Inflammatory macrophage (primary cell): Measurements from ENCODE around the gene NR1H2.
"Not testable (repeated sequence)": the region's sequence is repeated elsewhere in the genome, so short reads cannot be mapped to it uniquely, and the experiment has no call there.

Experiments used
- DNase-seq, 2 donors: peaks; one replicate each; pipeline ENCODE4 v3.0.0-alpha.2; 2020 to 2022
- total RNA-seq, 18 experiments: gene quantifications; one replicate each; lab custom pipeline; 2026; ENCODE audit warnings: mixed read lengths in 6 of 18, inconsistent platforms in 2 of 18; lab: John Stamatoyannopoulos, UW

Gene NR1H2
- 36.3 to 90.6 (median 62.4) reads per million in 18 experiments for total RNA-seq

DNA sequence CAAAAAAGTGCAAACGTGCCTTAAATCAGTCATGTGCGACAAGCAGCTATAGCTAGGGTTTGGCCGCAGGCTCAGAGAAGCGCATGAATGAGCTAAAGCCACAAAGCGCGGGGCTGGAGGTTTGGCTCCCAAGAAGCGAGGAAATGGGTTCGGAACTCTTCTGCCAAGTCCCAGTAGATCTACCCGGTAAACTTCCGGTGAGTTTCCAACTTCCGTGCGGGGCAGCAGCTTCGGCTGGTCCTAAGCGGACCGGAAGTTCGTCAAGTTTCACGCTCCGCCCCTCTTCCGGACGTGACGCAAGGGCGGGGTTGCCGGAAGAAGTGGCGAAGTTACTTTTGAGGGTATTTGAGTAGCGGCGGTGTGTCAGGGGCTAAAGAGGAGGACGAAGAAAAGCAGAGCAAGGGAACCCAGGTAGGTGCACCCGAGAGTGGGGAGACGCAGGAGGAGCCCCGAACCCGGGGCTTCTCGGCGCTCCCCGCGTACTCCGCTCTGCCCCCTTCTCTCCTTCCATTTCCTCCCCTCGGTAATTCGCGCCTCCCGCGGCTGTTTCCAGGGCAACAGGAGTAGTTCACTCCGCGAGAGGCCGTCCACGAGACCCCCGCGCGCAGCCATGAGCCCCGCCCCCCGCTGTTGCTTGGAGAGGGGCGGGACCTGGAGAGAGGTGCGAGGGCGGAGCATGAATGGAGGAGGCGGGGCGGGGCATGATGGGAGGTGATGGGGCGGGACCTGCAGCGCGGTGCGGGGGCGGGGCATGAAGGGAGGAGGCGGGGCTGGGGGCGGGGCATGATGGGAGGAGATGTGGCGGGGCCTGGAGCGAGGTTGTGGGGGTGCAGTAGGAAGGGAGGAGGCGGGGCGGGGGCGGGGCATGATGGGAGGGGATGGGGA is at the start of gene NR1H2:
Gene NR1H2 (plus strand): TSS at position 292 of the 885 bp plus-strand sequence. CDS start 1,149 bp downstream, outside the sequence.
- DNase-seq = peak; percentile 98 to 99

GRCh38 chr19:50327013-50327412 is 49.2 kb upstream of the NR1H2 start:
- no peak for DNase-seq

- DNase-seq = no peak
These were observed 48.6 kb upstream of the NR1H2 start for GRCh38 chr19:50327461-50328223.

GRCh38 chr19:50328224-50328872 is 47.9 kb upstream of the NR1H2 start:
- peak; percentile 60 to 83 for DNase-seq

DNA sequence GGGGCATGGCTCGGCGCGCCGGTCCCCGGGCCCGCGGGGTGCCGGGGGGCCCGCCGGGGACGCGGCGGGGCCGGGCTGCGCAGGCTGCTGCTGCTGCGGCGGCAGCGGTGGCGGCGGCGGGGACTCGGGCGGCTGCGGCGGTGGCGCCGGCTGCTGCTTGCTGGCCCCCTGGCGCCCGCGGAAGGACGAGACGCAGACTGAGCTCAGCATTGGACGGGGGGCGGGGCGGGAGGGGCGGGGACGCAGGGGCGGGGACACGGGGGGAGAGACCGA is 47.4 kb upstream of the NR1H2 start:
- no peak for DNase-seq

GRCh38 chr19:50329146-50329925 is 46.9 kb upstream of the NR1H2 start, which contains the start of gene KCNC3:
Gene KCNC3 (minus strand): TSS chr19:50329377. CDS start chr19:50329082, 295 bp downstream.
- peak; percentile 99 for DNase-seq

DNA sequence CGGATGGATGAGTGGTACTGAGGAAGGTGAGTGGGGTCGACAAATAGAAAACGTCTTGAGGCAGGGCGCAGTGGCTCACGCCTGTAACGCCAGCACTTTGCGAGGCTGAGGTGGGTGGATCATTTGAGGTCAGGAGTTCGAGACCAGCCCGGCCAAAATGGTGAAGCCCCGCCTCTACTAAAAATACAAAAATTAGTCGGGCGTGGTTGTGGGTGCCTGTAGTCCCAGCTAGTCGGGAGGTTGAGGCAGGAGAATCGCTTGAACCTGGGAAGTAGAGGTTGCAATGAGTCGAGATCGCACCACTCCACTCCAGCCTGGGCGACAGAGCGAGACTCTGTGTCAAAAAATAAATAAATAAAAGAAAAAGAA is 46.3 kb upstream of the NR1H2 start:
- DNase-seq = not testable (repeated sequence)

DNA sequence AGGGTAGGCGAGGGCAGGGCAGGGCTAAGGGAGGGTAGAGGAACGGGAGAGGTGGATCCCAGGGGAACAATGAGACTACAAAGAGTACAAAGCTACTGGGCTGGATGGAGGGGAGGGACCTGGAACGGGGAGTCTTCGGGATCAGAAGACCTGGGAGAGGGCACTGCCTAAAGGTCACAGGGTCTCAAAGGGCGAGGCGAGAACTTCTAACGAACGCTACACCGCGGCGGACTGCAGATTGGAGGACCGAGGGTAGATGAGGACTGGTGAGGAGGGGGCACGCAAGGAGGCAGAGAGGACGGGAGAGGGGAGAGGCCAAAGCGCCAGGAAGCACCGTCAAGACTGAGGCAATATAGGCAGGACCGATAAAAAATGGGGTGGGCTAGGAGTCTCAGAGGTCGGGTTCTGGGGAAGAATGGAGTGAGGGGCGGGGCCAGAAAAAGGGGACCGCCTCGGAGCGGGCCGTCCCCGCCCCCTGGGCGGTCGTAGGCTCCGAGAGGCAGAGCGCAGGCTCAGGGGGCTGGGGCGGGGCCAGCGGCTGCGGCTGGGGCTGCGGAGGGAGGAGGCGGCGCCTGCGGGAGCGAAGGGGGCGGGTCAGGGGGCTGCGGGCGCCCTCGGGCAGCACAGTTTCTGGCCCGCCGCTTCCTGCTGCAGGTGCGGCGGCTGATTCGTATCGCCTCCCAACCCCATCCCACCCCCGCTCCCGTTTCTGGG is 45.7 kb upstream of the NR1H2 start:
- peak; percentile 85 to 88 for DNase-seq

GRCh38 chr19:50331221-50331993 is 44.9 kb upstream of the NR1H2 start:
- peak in 1 of 2 donors; percentile 21 for DNase-seq

- DNase-seq = no peak
These were observed 44.3 kb upstream of the NR1H2 start for GRCh38 chr19:50331994-50332243.

DNA sequence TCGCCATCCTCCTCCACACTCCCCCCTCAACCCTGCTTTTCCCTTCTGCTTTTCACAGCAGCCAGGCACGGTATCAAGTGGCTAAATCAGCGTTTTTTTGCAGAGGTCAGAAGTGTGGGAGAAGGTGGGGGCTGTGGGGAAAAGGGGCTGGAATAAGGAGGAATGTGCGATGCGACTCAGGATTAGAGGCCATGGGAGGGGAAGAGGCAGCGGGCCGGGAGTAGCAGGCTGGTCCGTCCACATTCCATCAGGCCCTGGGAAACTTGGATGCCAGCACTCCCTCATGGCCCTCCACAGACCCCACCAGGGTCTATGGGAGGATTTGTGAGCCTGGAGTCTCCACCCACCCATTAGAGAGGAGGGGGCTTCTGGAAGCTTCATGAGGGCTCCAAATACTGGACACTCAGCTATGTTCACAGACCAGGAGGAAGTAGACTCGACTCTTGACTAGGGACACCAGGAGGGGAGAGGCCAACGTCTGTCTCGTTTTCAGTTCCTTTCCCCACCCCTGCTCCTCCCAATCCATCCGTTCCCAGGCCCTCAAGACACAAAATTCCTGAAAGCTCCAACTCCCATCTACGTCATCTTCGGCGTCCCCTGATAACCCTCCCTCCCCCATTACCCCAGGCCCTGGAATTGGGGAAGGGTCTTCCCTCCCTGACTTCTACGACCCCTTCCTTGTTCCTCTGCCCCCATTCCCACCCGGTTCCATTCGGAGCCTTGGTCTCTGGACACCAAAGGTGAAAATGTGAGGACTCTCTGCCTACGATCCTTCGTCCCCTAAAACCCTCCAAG is 43.8 kb upstream of the NR1H2 start:
- peak; percentile 29 to 48 for DNase-seq

GRCh38 chr19:50333235-50333736 is 43.0 kb upstream of the NR1H2 start:
- DNase-seq = peak; percentile 95 to 98

DNA sequence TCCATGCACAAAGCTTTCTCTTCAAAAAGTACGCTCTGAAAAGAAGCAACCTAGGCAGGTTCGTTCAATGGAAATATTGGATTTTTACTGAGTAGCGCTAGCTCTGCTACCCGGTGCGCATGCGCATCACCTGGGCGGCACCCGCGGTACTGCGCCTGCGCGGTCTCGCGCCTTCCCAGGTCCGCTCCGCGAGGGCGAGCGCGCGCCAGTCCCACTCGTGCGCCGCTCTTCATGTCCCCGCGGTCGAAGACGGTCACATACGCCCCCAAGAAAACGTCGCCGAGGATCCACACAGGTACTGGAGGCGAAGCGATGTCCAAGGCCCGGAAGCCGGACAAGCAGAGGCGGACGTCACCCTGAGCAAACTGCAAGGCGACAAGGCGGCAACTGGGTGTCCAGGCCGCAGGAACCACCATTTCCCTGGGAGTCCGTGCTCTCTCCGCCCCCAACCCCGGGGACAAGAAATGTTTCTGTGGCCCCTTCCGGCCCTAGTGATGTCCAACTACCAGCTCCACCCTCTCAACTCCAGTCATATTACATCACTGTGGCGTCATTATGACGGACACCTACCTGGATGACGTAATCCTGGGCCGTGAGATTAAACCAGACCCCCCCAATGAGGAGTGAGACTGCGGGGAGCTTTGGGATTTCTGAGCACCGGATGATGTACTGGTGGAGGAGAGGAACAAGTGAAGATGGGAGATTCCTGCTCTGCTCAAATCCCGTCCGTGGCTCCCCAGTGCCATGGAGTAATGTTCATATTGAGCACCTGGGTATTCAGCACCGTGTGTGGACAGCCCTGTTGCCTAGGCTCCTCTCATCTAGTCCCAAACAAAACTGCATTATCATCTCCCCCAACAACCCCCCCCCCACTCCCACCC is 42.3 kb upstream of the NR1H2 start:
- peak in 1 of 2 donors; percentile 85 for DNase-seq

GRCh38 chr19:50334741-50335421 is 41.4 kb upstream of the NR1H2 start:
- DNase-seq = no peak

- peak; percentile 51 to 74 for DNase-seq
These were observed 39.2 kb upstream of the NR1H2 start for GRCh38 chr19:50337031-50337430.

- peak; percentile 56 to 67 for DNase-seq
These were observed 35.9 kb upstream of the NR1H2 start for GRCh38 chr19:50340331-50340730.

DNA sequence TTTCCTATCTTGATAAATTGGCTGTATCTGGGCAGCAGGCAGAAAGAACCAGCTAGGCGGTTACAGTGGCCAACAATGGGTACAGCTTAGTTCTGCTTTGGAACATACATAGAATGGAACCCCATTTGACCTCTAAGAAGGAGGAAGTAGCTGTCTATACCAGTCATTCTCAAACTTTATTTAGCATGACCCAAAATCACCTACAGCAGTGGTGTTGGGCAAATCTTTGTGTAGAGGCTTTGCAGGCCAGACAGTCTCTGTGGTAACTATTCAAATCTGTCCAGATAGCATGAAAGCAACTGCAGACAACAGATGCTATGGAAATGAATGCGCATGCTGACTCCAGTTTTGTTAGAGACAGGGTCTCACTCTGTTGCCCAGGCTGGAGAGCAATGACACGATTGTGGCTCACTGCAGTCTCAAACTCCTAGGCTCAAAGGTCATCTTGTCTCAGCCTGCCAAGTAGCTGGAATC is 35.1 kb upstream of the NR1H2 start:
- peak; percentile 85 to 92 for DNase-seq

GRCh38 chr19:50344661-50345318 is 31.5 kb upstream of the NR1H2 start:
- DNase-seq = peak; percentile 35 to 42
